Panc1 (cell line): Measurements from ENCODE around the gene S100A4. TPM values are rescaled to one million over a fixed set of nuclear protein-coding genes. Genes with fewer than 3 reads are reported as not detected.
A peak's percentile ranks its signal among the peaks of the same experiment; 100 is the strongest.

Experiments
- ATAC-seq: fragments of 200-7000 bp; cut with Tn5 transposase; 2 replicates; pipeline ENCODE4 v1.9.1; 2020; ENCODE audit warnings: mild to moderate bottlenecking, moderate library complexity
- BruUV-seq: library from RNA; stranded (reverse); fragments of 400-500 nt; replicated peaks from 2 replicates; lab custom pipeline; 2021; lab: Mats Ljungman, UMichigan
- CTCF ChIA-PET: fragments of 300-600 bp; sonication (Branson Sonifier 250); formaldehyde crosslinking; loops from one replicate; lab custom pipeline; 2022; ENCODE audit warnings: antibody characterized with exemption; lab: Charles Lee
- POLR2A ChIA-PET: fragments of 300-600 bp; sonication (Branson Sonifier 250); formaldehyde crosslinking; loops from one replicate; lab custom pipeline; 2022; ENCODE audit warnings: antibody characterized with exemption; lab: Charles Lee
- DNase-seq: peaks from one replicate; pipeline ENCODE4 v3.0.0-alpha.2; 2010; ENCODE audit warnings: low read depth, low spot score
- H3K27ac ChIP-seq: 2 replicates; pipeline ENCODE4 v1.5.1; 2011; ENCODE audit warnings: mild to moderate bottlenecking, low read length, inconsistent platforms
- H3K27me3 ChIP-seq: fragments of 200-500 bp; sonication (Bioruptor generic); 2 replicates; pipeline ENCODE4 v1.6.0; 2014; ENCODE audit warnings: low read length, inconsistent platforms; ENCODE audit not compliant: control insufficient read depth, insufficient read depth
- H3K36me3 ChIP-seq: fragments of 200-500 bp; sonication (Bioruptor generic); 2 replicates; pipeline ENCODE4 v1.5.1; 2014; ENCODE audit warnings: inconsistent platforms, mild to moderate bottlenecking, low read length, moderate library complexity; ENCODE audit not compliant: control insufficient read depth, insufficient read depth
- H3K4me1 ChIP-seq: 2 replicates; pipeline ENCODE4 v1.5.1; 2011; ENCODE audit warnings: inconsistent platforms, mild to moderate bottlenecking, low read length, moderate library complexity; ENCODE audit not compliant: control insufficient read depth, insufficient read depth
- H3K4me3 ChIP-seq, 2 experiments: 2 replicates each; pipeline ENCODE4 v1.5.1; 2011 to 2012; ENCODE audit warnings: low read depth in 2 of 2, low read length in 2 of 2, mild to moderate bottlenecking in 2 of 2, inconsistent platforms in 1 of 2, moderate library complexity in 1 of 2
- H3K9me3 ChIP-seq: fragments of 200-500 bp; sonication (Bioruptor generic); 2 replicates; pipeline ENCODE4 v1.5.1; 2014; ENCODE audit warnings: low read depth, mild to moderate bottlenecking, inconsistent platforms, low read length, moderate library complexity; ENCODE audit not compliant: control insufficient read depth, insufficient read depth
- CTCF ChIP-seq: fragments of 450-650 bp; IDR thresholded peaks from 2 replicates; pipeline ENCODE4 v1.5.1; 2017; ENCODE audit warnings: mild to moderate bottlenecking
- POLR2AphosphoS5 ChIP-seq: IDR thresholded peaks from 2 replicates; pipeline ENCODE4 v1.6.1; 2012; ENCODE audit warnings: mild to moderate bottlenecking, low read depth, low read length, moderate library complexity
- REST ChIP-seq, 2 experiments: IDR thresholded peaks; 2 replicates each; pipeline ENCODE4 v1.6.1; 2011 to 2012; ENCODE audit warnings: low read depth in 2 of 2, control low read depth in 1 of 2, low read length in 1 of 2, mild to moderate bottlenecking in 1 of 2, moderate library complexity in 1 of 2; ENCODE audit not compliant: insufficient read depth in 1 of 2
- SIN3A ChIP-seq: IDR thresholded peaks from 2 replicates; pipeline ENCODE4 v1.6.1; 2012; ENCODE audit warnings: low read depth, mild to moderate bottlenecking, low read length, moderate library complexity, borderline replicate concordance; ENCODE audit not compliant: insufficient read depth
- TCF7L2 ChIP-seq: IDR thresholded peaks from 2 replicates; pipeline ENCODE4 v1.6.1; 2011; ENCODE audit warnings: mild to moderate bottlenecking, low read depth, low read length, inconsistent platforms
- in situ Hi-C: cut with HindIII; loops from 2 replicates; pipeline ENCODE4 v1.10.0; 2016; ENCODE audit warnings: low sequenced_read_pairs, low pct_unique_long_range_greater_than_20kb
- intact Hi-C: fragments of 100-400 bp; cut with micrococcal nuclease; formaldehyde crosslinking; loops from one replicate; pipeline ENCODE4 v1.10.0; 2022; ENCODE audit not compliant: unreplicated experiment
- total RNA-seq: library from RNA; stranded (reverse); gene quantifications from one replicate; pipeline ENCODE4 v1.2.1, GENCODE V29; 2021; ENCODE audit not compliant: unreplicated experiment

Gene S100A4
- total RNA-seq, 1 experiment from 2014 or later, result 773 TPM

GRCh38 chr1:153527023-153527682 lies 18.5 kb downstream of the S100A4 start:
- Histone ChIP-seq H3K36me3 (no peaks in the 10 kb centered on the region), H3K9me3 (no peaks in the 10 kb centered on the region), H3K4me1 (peaks cover 6% of the 10 kb centered on the region), H3K27me3 (no peaks in the 10 kb centered on the region), H3K27ac (peak overlapping the region; percentile 9), H3K4me3 (no peak overlapping the region)
- intact Hi-C loops, result no loop called here
- POLR2A ChIA-PET, result no interaction called here
- no TSS peak for BruUV-seq
- ATAC-seq, result 0 out of 2 replicates have a peak, but pooled peaks have one; percentile 31
- DNase-seq, result no peak
- CTCF ChIA-PET, result no interaction called here
- TF ChIP-seq TCF7L2 (no peak), POLR2AphosphoS5 (no peak), CTCF (no peak), SIN3A (no peak), REST (IDR thresholded peaks at IDR 0.05; ENCODE audit: insufficient read depth in 1 of 2, low read depth in 2 of 2, low read length in 1 of 2) (no peak)
- in situ Hi-C loops, result no loop called here

GRCh38 chr1:153526132-153526543 lies 19.5 kb downstream of the S100A4 start:
- Histone ChIP-seq H3K27me3 (no peaks in the 10 kb centered on the region), H3K36me3 (no peaks in the 10 kb centered on the region), H3K4me3 (no peak overlapping the region), H3K4me1 (peaks cover 5% of the 10 kb centered on the region; the same call in 1 of the 2 replicates), H3K27ac (peak overlapping the region; percentile 9), H3K9me3 (no peaks in the 10 kb centered on the region)
- intact Hi-C loops, result no loop called here
- in situ Hi-C loops, result no loop called here
- BruUV-seq, result no TSS peak
- ATAC-seq (peak; percentile 27; the same call in 1 of the 2 replicates), DNase-seq (no peak)
- POLR2A ChIA-PET, result interaction anchor here (0.8 kb wide), 1 partner anchor 10 kb away, joined by 3 read pairs; the partner anchor contains the start of gene S100A6
- TF ChIP-seq SIN3A, result no peak
- TF ChIP-seq POLR2AphosphoS5, result no peak
- TF ChIP-seq REST (IDR thresholded peaks at IDR 0.05; ENCODE audit: insufficient read depth in 1 of 2, low read depth in 2 of 2, low read length in 1 of 2), result no peak
- no peak for TF ChIP-seq CTCF
- no peak for TF ChIP-seq TCF7L2
- CTCF ChIA-PET, result interaction anchor here (0.9 to 1.1 kb wide), 2 partner anchors 16 to 46 kb away, joined by 3 to 5 read pairs; no protein-coding TSS in a partner anchor
